Fibroblast of the aortic adventitia (primary cell): Measurements from ENCODE around the gene GJB1. TPM values are rescaled to one million over a fixed set of nuclear protein-coding genes. Genes with fewer than 3 reads are reported as not detected.

ENCODE experiments used
- DNase-seq: peaks from one replicate; pipeline ENCODE4 v3.0.0-alpha.2; 2010; ENCODE audit warnings: low read depth
- H3K4me3 ChIP-seq: 2 replicates; pipeline ENCODE4 v1.5.1; 2011; ENCODE audit warnings: low read depth, mild to moderate bottlenecking, control low read depth, low read length, moderate library complexity
- CTCF ChIP-seq: IDR thresholded peaks from 2 replicates; pipeline ENCODE4 v1.5.1; 2011; ENCODE audit warnings: mild to moderate bottlenecking, low read length, control low read depth, inconsistent platforms; ENCODE audit not compliant: insufficient read depth
- total RNA-seq: library from RNA; depleted of rRNA; stranded (reverse); fragments of >200 nt; gene quantifications from 2 replicates; pipeline ENCODE4 v1.2.3, GENCODE V29; 2012; ENCODE audit warnings: low replicate concordance

The GJB1 gene
- total RNA-seq, 1 donor = not detected

- no peak for TF ChIP-seq CTCF
- H3K4me3 ChIP-seq = no peak overlapping the region
- no peak for DNase-seq
These were observed 1.2 kb downstream of the GJB1 start for GRCh38 chrX:71224098-71224708.

GRCh38 chrX:71225009-71225408, 2.0 kb downstream of the GJB1 start:
- TF ChIP-seq CTCF = no peak
- DNase-seq = no peak
- H3K4me3 ChIP-seq = no peak overlapping the region

GRCh38 chrX:71225676-71226075, 2.7 kb downstream of the GJB1 start:
- TF ChIP-seq CTCF = no peak
- no peak for DNase-seq
- no peak overlapping the region for H3K4me3 ChIP-seq

- no peak overlapping the region for H3K4me3 ChIP-seq
- peak; percentile 10 for TF ChIP-seq CTCF
- no peak for DNase-seq
These were observed 4.5 kb downstream of the GJB1 start for GRCh38 chrX:71227370-71228062.

GRCh38 chrX:71228063-71228642, 5.1 kb downstream of the GJB1 start:
- no peak for TF ChIP-seq CTCF
- no peak for DNase-seq
- H3K4me3 ChIP-seq = no peak overlapping the region

GRCh38 chrX:71235482-71235881, 12.5 kb downstream of the GJB1 start:
- no peak for TF ChIP-seq CTCF
- no peak for DNase-seq
- H3K4me3 ChIP-seq = no peak overlapping the region
